Neural cell (in vitro differentiated cells): Measurements from ENCODE around the gene PDGFA. TPM values are rescaled to one million over a fixed set of nuclear protein-coding genes. Genes with fewer than 3 reads are reported as not detected.

Source experiments
- H2AFZ ChIP-seq: fragments of 200-600, 300-800 bp; sonication (generic), shearing (Covaris generic); 2 replicates; pipeline ENCODE4 v1.6.0; 2014; ENCODE audit warnings: low read depth, mild to moderate bottlenecking, antibody characterized with exemption, low read length, moderate library complexity
- H3F3A ChIP-seq: fragments of 200-600 bp; shearing (Covaris generic); 2 replicates; pipeline ENCODE4 v1.6.1; 2016; ENCODE audit warnings: mild to moderate bottlenecking, moderate library complexity, mixed read lengths, antibody characterized with exemption, low read length; ENCODE audit not compliant: insufficient read depth, poor library complexity, severe bottlenecking
- H3K27ac ChIP-seq: fragments of 200-600, 300-800 bp; sonication (generic), shearing (Covaris generic); 2 replicates; pipeline ENCODE4 v1.5.1; 2014; ENCODE audit warnings: mild to moderate bottlenecking, low read length, moderate library complexity
- H3K27me3 ChIP-seq: fragments of 300-800, 200-600 bp; sonication (generic), shearing (Covaris generic); 2 replicates; pipeline ENCODE4 v1.6.0; 2014; ENCODE audit warnings: mild to moderate bottlenecking, low read depth, low read length, moderate library complexity; ENCODE audit not compliant: insufficient read depth
- H3K36me3 ChIP-seq: fragments of 300-800, 200-600 bp; sonication (generic), shearing (Covaris generic); 2 replicates; pipeline ENCODE4 v1.5.1; 2014; ENCODE audit warnings: mild to moderate bottlenecking, antibody characterized with exemption, low read length, moderate library complexity; ENCODE audit not compliant: insufficient read depth
- H3K4me2 ChIP-seq: fragments of 300-800, 200-600 bp; sonication (generic), shearing (Covaris generic); 2 replicates; pipeline ENCODE4 v1.6.0; 2014; ENCODE audit warnings: mild to moderate bottlenecking, low read length
- H3K4me3 ChIP-seq: fragments of 300-800, 200-600 bp; sonication (generic), shearing (Covaris generic); 2 replicates; pipeline ENCODE4 v1.5.1; 2014; ENCODE audit warnings: mild to moderate bottlenecking, low read length, moderate library complexity
- H3K79me2 ChIP-seq: fragments of 200-600 bp; shearing (Covaris generic); replicated peaks from 2 replicates; pipeline ENCODE4 v1.6.0; 2014; ENCODE audit warnings: mild to moderate bottlenecking, low read length, moderate library complexity; ENCODE audit not compliant: insufficient read depth
- H3K9ac ChIP-seq: fragments of 300-800, 200-600 bp; sonication (generic), shearing (Covaris generic); 2 replicates; pipeline ENCODE4 v1.6.1; 2016; ENCODE audit warnings: mild to moderate bottlenecking, low read length, mixed read lengths
- H3K9me2 ChIP-seq: fragments of 200-600 bp; shearing (Covaris generic); 2 replicates; pipeline ENCODE4 v1.6.1; 2016; ENCODE audit warnings: mild to moderate bottlenecking, low read length, mixed read lengths; ENCODE audit not compliant: insufficient read depth
- H3K9me3 ChIP-seq: fragments of 200-600, 300-800 bp; sonication (generic), shearing (Covaris generic); 2 replicates; pipeline ENCODE4 v1.6.1; 2016; ENCODE audit warnings: mild to moderate bottlenecking, mixed run types, low read length, moderate library complexity, mixed read lengths
- H4K20me1 ChIP-seq: fragments of 200-600 bp; shearing (Covaris generic); 2 replicates; pipeline ENCODE4 v1.6.1; 2016; ENCODE audit warnings: mild to moderate bottlenecking, mixed run types; ENCODE audit not compliant: insufficient read depth
- EP300 ChIP-seq: fragments of 450-650 bp; conservative IDR thresholded peaks from 2 replicates; pipeline ENCODE4 v1.6.1; 2014; ENCODE audit warnings: antibody characterized with exemption, mild to moderate bottlenecking, moderate library complexity; ENCODE audit not compliant: poor library complexity, severe bottlenecking
- EZH2 ChIP-seq: fragments of 200-600, 300-800 bp; shearing (Covaris generic), sonication (generic); IDR thresholded peaks from 2 replicates; pipeline ENCODE4 v1.6.1; 2014; ENCODE audit warnings: antibody characterized with exemption, low read length, borderline replicate concordance, mild to moderate bottlenecking; ENCODE audit not compliant: insufficient read depth, poor library complexity, severe bottlenecking
- MXI1 ChIP-seq: fragments of 450-650 bp; conservative IDR thresholded peaks from 2 replicates; pipeline ENCODE4 v1.6.1; 2014; ENCODE audit warnings: antibody characterized with exemption, mild to moderate bottlenecking; ENCODE audit not compliant: poor library complexity, severe bottlenecking
- POLR2AphosphoS5 ChIP-seq: IDR thresholded peaks from 2 replicates; pipeline ENCODE4 v1.6.1; 2012
- RAD21 ChIP-seq: fragments of 450-650 bp; conservative IDR thresholded peaks from 2 replicates; pipeline ENCODE4 v1.6.1; 2014; ENCODE audit warnings: antibody characterized with exemption, mild to moderate bottlenecking, moderate library complexity
- SMC3 ChIP-seq: fragments of 450-650 bp; conservative IDR thresholded peaks from 2 replicates; pipeline ENCODE4 v1.6.1; 2014; ENCODE audit warnings: antibody characterized with exemption, mild to moderate bottlenecking, moderate library complexity; ENCODE audit not compliant: poor library complexity
- TAF1 ChIP-seq: IDR thresholded peaks from 2 replicates; pipeline ENCODE4 v1.6.1; 2012; ENCODE audit warnings: low read depth
- polyA plus RNA-seq: library from polyadenylated mRNA; depleted of rRNA; stranded (reverse); fragments of >200 nt; gene quantifications from 2 replicates; pipeline ENCODE4 v1.2.3, GENCODE V29; 2014
- TF ChIP-seq, protein P1 (sequence below): IDR thresholded peaks from 2 replicates; pipeline ENCODE4 v1.6.1; 2012; ENCODE audit warnings: borderline replicate concordance
- TF ChIP-seq, protein P2 (sequence below): fragments of 450-650 bp; IDR thresholded peaks from 2 replicates; pipeline ENCODE4 v1.5.1; 2014; ENCODE audit warnings: antibody characterized with exemption, mild to moderate bottlenecking, moderate library complexity; ENCODE audit not compliant: poor library complexity, severe bottlenecking

The PDGFA gene
- polyA plus RNA-seq, 1 donor from 2014 or later = 4.1 TPM

DNA sequence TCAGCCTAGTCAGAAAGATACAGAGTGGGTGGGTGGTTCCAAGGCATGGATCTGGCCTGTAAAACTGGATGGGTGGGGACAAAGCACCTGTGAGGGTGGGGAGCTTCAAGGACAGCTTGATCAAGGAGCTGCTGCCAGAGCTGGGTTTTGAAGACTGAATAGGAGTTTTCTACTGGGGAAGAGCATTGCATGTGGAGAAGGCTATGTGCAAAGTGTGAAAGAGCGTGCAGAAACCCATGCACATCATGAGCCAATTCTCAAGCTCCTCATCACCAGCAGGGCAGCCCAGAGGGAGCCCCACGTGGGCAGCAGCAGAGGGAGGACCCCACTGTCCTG is 58.6 kb downstream of the PDGFA start:
- Histone ChIP-seq H3F3A (no peaks in the 10 kb centered on the region), H3K9me3 (no peaks in the 10 kb centered on the region), H2AFZ (no peak overlapping the region), H3K27ac (no peak overlapping the region), H3K79me2 (no peaks in the 10 kb centered on the region), H3K36me3 (no peaks in the 10 kb centered on the region), H3K9me2 (no peaks in the 10 kb centered on the region), H3K4me2 (no peak overlapping the region), H3K4me3 (no peak overlapping the region), H3K27me3 (no peaks in the 10 kb centered on the region), H3K9ac (no peak overlapping the region), H4K20me1 (no peaks in the 10 kb centered on the region)
- TF ChIP-seq EZH2 (no peak), RAD21 (no peak), TAF1 (no peak), POLR2AphosphoS5 (no peak)
- TF ChIP-seq, protein P1, sequence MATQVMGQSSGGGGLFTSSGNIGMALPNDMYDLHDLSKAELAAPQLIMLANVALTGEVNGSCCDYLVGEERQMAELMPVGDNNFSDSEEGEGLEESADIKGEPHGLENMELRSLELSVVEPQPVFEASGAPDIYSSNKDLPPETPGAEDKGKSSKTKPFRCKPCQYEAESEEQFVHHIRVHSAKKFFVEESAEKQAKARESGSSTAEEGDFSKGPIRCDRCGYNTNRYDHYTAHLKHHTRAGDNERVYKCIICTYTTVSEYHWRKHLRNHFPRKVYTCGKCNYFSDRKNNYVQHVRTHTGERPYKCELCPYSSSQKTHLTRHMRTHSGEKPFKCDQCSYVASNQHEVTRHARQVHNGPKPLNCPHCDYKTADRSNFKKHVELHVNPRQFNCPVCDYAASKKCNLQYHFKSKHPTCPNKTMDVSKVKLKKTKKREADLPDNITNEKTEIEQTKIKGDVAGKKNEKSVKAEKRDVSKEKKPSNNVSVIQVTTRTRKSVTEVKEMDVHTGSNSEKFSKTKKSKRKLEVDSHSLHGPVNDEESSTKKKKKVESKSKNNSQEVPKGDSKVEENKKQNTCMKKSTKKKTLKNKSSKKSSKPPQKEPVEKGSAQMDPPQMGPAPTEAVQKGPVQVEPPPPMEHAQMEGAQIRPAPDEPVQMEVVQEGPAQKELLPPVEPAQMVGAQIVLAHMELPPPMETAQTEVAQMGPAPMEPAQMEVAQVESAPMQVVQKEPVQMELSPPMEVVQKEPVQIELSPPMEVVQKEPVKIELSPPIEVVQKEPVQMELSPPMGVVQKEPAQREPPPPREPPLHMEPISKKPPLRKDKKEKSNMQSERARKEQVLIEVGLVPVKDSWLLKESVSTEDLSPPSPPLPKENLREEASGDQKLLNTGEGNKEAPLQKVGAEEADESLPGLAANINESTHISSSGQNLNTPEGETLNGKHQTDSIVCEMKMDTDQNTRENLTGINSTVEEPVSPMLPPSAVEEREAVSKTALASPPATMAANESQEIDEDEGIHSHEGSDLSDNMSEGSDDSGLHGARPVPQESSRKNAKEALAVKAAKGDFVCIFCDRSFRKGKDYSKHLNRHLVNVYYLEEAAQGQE = no peak

DNA sequence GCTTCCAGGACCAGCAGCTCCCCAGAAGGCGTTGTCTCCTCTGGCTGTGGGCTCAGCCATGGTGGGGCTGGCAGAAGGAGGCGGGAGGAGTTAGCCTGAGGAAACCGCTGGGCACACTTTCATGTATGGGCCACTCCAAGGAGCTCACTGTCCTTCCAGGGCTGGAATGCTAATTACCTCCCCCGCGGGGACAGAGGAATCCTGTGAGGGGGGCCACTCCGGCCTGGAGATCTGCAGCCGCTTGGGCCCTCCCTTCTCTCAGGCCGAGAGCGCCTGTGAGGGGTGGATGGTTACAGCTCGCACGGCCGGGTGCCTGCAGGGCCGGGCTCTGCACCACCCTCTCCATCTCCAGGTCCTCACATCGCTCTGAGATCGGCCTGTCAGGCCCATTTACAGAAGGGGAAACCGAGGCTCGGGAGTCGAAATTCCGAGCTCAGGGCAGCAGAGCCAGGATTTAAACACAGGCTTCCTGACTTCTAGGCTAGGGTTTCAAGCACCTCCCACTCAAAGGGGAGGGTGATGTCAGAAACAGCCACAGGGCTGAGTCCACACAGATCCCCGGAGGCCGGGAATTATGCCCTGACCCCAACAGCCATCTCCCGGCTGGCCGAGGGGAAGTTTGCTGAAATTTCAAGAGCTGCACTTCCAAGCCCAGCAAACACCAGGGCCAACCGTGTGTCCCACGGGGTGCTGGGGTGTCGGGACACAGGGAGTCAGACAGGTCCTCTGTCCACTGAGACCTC is 59.1 kb downstream of the PDGFA start:
- TF ChIP-seq EP300 = no peak
- no peak for TF ChIP-seq SMC3
- Histone ChIP-seq H3F3A (no peaks in the 10 kb centered on the region), H3K9me3 (no peaks in the 10 kb centered on the region), H3K4me3 (no peak overlapping the region), H3K27me3 (no peaks in the 10 kb centered on the region), H3K36me3 (no peaks in the 10 kb centered on the region), H2AFZ (no peak overlapping the region), H3K27ac (no peak overlapping the region), H3K9ac (no peak overlapping the region), H3K9me2 (no peaks in the 10 kb centered on the region), H3K4me2 (no peak overlapping the region), H4K20me1 (no peaks in the 10 kb centered on the region), H3K79me2 (no peaks in the 10 kb centered on the region)

DNA sequence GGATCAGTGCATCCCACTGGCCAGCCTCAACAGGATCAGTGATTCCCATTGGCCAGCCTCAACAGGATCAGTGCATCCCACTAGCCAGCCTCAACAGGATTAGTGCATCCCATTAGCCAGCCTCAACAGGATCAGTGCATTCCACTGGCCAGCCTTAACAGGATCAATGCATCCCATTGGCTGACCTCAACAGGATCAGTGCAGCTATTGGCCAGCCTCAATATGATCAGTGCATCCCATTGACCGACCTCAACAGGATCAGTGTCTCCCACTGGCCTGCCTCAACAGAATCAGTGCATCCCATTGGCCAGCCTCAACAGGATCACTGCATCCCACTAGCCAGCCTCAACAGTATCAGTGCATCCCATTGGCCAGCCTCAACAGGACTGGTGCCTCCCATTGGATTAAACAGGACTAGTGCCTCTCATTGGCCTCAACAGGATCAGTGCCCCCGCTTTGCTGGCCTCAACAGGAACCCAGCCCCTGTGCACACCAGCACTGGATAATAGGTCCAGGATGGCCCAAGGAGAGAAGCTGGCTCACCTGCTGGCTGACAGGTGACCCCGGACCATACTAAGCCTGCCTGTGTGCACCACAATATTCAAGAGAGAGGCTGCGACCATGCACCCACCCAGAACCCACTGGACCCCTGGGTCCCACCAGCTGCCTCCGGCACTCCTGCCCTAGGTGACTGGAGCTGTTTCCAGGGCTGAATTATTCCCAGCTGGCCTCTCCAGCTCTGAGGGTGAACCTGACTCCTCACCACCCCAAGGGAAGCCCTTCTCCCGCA is 59.9 kb downstream of the PDGFA start:
- Histone ChIP-seq H3K4me2 (no peak overlapping the region), H3K27me3 (no peaks in the 10 kb centered on the region), H3K9ac (no peak overlapping the region), H3K79me2 (no peaks in the 10 kb centered on the region), H3K9me2 (no peaks in the 10 kb centered on the region), H3K27ac (no peak overlapping the region), H3F3A (no peaks in the 10 kb centered on the region), H2AFZ (no peak overlapping the region), H4K20me1 (no peaks in the 10 kb centered on the region), H3K9me3 (no peaks in the 10 kb centered on the region), H3K4me3 (no peak overlapping the region), H3K36me3 (no peaks in the 10 kb centered on the region)
- TF ChIP-seq MXI1 (no peak), POLR2AphosphoS5 (no peak), EP300 (no peak), SMC3 (no peak), TAF1 (no peak), RAD21 (no peak), EZH2 (no peak)
- TF ChIP-seq, protein P1 = no peak
- TF ChIP-seq, protein P2, sequence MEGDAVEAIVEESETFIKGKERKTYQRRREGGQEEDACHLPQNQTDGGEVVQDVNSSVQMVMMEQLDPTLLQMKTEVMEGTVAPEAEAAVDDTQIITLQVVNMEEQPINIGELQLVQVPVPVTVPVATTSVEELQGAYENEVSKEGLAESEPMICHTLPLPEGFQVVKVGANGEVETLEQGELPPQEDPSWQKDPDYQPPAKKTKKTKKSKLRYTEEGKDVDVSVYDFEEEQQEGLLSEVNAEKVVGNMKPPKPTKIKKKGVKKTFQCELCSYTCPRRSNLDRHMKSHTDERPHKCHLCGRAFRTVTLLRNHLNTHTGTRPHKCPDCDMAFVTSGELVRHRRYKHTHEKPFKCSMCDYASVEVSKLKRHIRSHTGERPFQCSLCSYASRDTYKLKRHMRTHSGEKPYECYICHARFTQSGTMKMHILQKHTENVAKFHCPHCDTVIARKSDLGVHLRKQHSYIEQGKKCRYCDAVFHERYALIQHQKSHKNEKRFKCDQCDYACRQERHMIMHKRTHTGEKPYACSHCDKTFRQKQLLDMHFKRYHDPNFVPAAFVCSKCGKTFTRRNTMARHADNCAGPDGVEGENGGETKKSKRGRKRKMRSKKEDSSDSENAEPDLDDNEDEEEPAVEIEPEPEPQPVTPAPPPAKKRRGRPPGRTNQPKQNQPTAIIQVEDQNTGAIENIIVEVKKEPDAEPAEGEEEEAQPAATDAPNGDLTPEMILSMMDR = no peak
